Glomerular endothelial cell (primary cell): ENCODE results near the gene KERA. TPM values are rescaled to one million over a fixed set of nuclear protein-coding genes. Genes with fewer than 3 reads are reported as not detected.

Experiments used
- DNase-seq: peaks from one replicate; pipeline ENCODE4 v3.0.0-alpha.2; 2011; ENCODE audit warnings: low read depth, low spot score; ENCODE audit errors: extremely low read depth
- total RNA-seq: library from RNA; depleted of rRNA; stranded (reverse); fragments of >200 nt; gene quantifications from 2 replicates; pipeline ENCODE4 v1.2.3, GENCODE V29; 2015

KERA gene
- total RNA-seq, 1 donor from 2014 or later, result not detected

DNA sequence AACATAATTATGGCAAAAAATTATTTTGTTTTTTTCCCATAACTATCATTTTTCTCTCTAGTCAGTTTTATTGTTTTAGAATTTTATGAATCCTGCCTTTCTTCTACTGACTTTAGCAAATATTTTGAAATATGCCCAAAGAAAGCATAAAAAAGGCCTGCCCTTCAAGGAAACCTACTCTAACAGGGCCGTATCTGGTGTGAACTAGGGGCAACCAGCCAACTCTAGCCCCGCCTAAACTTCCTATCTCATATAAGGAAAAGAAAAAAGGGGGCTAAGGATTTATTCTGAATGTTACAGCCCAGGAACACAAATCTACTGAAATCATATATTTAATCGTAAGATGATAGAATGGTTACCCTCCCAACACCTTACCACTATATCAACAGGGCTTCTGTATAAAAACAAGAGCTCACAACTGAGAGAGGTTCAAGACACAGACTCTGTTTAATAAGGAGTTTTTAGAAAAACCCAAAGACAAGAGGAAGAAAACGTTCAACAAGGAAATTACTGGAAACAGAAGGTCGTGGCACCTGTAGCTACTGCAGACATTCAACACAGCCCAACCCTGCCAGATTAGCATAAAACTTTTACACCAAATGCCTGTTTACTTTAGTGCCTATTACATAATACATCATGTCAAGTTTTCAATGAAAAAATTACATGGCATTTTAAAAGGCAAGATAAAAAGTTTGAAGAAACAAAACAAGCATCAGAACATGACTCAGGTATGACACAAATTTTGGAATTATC, 40.1 kb downstream of the KERA start:
- no peak for DNase-seq

DNA sequence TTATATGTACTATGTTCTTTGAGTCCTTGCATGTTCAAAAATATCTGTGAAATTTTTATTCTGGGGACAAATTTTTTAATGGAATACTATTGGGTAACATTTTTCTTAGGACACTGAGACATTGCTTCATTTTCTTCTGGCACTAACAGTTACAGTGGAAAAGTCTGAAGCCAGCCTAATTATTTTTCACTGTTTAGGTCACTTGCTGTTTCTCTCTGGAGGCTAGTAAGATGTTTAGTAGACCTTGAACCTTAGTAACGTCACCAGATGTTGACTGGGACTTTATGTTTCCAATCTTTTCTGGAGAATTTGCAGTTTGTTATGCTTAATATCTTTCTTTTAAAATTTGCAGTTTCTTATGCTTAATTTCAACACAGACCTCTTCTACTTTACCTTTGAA, 40.8 kb downstream of the KERA start:
- DNase-seq, result no peak

DNA sequence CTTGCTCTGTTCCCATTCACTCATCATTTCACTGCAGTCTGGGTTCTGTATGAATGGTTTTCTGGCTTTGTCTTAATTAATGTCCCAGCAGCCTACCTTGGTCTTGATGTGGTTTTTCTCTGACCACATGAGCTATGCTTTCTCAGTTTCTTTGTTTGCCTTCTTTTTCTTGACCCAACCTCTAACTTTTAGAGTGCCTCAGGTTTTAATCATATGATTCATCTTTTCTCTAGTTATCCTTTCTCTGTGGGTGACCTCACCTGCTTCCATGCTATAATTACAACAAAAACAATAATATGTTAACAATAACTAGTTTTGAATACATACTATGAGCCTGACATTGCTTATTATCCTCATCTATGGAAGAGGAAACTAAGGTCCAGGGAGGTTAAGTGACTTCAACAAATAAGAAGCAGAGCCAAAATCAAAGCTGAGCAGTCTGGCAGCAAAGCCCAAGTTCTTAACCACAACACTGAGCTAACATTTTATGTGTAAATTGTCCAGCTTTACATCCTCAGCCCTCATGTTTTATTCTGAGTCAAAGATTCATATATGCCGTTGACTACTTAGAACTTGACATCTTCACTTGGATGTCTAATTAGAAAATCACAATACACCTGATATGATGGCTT, 48.4 kb downstream of the KERA start:
- DNase-seq, result no peak

GRCh38 chr12:91007531-91008290, 50.1 kb downstream of the KERA start:
- DNase-seq, result no peak

GRCh38 chr12:91004872-91005271, 53.0 kb downstream of the KERA start, which contains the start of gene EPYC:
TSS of gene EPYC (minus strand) at chr12:91004972. CDS start at chr12:91002565, 2,407 bp downstream.
- DNase-seq, result no peak

DNA sequence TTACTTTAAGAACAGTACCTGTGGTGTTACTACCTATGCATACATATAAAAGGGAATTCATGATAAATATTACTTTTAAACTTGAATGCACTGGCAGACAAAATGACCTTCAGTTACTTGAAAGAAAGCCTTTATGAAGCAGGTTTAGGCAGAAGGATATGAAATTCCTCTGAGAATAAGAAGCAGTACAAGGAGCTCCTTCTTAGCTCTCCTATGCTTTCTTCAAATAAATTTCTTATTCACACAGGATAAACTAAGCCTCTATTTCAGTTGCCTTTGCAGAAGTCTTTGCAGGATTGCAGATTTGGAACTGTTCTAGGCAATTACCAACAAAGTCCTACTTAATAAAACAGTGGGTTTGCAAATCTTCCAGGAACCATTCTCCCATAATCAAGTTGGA, 54.1 kb downstream of the KERA start:
- DNase-seq, result no peak

DNA sequence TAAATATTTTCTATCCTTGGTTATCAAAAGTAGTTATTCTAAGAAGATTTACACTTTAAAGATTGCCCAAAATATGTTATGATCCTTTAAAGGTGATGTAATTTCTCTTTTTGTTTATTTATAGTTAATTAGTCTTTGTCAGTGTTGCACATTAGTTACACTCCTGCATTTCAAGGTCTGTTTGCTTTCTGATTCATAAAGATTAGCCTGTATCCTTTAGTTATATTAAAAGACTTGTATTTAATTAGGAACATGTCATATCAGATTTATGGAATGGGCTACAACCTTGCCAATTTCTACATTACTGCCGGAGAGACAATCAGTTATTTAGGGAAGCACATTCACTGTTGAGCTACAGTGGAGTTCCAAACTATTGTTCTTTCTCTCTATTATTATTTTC, 56.5 kb downstream of the KERA start:
- no peak for DNase-seq

Other genes starting within 250 kb of the KERA start
- gene CCER1, start 102.8 kb downstream of the KERA start, total RNA-seq, result not detected in 2 replicates
- gene EPYC, start 53.1 kb downstream of the KERA start, total RNA-seq, result not detected in 2 replicates
- gene LUM, start 53.5 kb upstream of the KERA start, total RNA-seq, result 0.73 and 1.9 TPM in 2 replicates
- gene DCN, start 124.8 kb upstream of the KERA start, total RNA-seq, result 5.6 and 16.2 TPM in 2 replicates